HG03045 (cell line): ENCODE data around the gene CCDC88C.

Experiments used
- ATAC-seq: cut with Tn5 transposase; IDR thresholded peaks from one replicate; pipeline ENCODE4 v1.9.1; 2021; ENCODE audit warnings: mild to moderate bottlenecking, moderate library complexity; ENCODE audit not compliant: unreplicated experiment

CCDC88C gene

DNA sequence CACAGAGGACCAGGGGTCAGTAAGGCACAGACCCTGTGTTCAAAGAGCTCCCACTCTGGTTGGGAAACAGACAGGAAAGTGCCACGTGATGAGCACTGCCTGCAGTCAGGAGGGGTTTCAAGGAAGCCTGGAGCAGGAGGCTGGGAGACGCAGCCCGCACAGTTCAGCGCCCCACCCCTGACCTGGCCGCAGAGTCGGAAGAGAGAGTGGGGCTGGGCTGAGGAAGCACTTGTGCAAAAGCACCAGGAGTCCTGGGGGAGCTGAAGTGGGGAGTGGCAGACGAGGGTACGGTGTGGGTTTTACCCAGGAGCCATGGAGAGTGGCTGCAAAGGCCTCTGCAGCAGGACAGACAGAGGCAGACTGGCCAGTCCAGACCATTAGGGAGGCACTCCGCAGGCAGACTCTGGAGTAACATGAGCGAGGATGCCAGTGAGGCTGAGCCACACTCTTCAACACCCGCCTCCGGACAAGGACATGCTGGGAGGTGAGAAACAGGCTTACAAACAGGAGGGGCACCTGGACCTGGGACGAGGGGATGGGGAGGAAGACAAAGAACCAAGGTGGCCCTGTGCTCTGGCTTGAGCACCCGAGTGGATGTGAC is 87.4 kb downstream of the CCDC88C start:
- ATAC-seq = no peak

DNA sequence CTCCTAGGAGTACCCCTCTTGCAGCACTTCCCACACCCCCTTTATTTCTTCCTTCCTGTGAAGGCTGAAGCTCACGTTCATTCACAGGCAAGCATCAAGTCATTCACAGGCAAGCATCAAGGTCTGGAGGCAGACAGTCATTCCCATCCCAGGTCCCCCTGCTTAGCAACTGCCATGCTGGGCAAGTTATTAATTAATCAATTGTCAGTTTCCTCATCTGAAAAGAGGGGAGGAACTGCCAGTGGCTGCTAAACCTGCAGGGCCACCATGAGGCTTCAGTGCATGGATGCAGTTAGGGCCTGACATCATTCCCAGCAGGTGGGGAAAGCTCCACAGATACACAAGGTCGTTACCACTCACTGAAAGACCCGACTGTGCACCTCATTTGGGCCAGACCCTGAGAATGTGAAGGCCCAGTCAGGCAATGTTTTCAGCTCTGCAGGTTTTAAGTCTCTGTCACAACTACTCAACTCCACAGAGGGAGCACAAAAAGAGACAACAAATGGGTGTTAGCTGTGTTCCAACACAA is 88.1 kb downstream of the CCDC88C start:
- no peak for ATAC-seq

DNA sequence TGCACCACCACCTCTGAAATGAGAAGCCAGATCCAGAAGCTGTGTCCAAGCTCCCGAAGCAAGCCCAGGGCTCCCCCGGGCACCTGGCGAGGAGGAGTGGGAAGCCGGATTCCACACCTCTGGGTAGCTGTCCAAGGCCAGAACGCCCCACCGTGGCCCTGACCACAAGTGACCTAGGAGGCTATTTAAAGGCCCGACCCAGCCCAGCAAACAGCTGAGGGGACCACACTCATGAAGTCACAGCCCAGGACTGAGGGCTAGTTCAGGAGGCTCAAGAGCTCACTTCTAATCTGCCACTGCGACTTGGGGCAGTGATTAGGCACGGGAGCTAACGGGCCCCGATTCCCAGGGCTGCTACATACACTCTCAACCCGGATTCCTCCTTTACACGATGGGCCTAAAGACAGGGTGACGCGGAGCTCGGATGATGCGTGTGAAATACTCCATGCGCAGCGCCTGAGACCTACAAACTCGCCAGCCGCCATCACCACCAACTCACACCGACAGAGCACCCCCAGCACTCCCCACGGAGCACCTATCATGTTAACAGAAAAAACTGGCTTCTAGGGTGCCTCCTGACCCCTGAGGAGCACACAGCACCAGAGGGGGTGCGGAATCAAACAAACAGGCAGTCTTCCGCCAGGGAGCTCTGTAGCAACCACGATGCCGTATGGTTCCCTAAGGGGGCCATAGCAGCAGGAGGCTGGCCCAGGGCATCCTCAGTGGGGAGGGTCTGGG is 89.1 kb downstream of the CCDC88C start:
- ATAC-seq = no peak

DNA sequence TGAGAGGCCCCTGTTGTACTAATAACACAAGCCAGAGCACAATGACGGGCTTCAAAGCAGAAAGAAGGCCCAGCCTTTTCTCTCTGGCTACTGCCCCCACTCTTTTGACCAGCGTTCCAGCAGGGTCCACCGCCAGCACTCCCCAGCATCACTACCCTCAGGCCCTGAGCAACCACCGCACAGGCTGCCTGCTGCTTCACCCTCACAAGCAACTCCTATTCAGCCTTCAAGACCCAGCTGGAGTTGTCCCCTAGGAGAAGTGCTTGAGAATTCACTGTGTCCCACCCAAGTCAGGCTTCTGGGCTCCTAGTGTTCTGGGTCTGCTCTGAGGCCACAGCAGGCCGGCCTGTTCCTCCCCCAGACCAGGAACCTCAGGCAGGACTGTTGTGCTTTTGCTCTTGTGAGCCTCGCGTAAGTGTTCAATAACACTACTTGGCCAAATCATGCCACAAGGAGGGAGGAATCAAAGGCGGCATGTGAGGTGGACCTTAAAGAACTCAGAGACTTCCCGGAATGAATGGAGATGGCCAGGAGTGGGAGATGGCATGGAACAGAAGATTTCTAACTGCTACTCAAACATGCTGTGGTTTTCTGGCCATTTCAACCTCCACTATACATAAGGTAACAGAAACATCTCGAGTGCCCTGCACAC is 89.8 kb downstream of the CCDC88C start:
- ATAC-seq = no peak

DNA sequence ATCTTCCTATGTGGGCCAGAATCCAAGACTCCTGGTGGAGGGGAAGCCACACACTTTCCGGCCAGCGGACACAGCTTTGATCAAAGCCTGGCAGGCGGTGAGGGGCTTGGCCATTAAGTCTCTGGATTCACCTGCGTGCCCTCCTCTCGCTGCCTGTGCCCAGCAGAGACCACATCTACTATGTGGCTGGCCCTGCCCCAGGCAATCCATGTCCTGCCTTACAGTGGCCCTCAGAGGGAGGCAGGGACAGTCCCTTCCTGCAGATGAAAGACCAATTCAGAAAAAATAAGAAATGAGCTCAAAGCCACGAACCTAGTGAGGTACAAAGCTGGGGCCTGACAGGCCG is 90.4 kb downstream of the CCDC88C start:
- no peak for ATAC-seq

GRCh38 chr14:91326514-91327249 is 90.9 kb downstream of the CCDC88C start:
- ATAC-seq = no peak

DNA sequence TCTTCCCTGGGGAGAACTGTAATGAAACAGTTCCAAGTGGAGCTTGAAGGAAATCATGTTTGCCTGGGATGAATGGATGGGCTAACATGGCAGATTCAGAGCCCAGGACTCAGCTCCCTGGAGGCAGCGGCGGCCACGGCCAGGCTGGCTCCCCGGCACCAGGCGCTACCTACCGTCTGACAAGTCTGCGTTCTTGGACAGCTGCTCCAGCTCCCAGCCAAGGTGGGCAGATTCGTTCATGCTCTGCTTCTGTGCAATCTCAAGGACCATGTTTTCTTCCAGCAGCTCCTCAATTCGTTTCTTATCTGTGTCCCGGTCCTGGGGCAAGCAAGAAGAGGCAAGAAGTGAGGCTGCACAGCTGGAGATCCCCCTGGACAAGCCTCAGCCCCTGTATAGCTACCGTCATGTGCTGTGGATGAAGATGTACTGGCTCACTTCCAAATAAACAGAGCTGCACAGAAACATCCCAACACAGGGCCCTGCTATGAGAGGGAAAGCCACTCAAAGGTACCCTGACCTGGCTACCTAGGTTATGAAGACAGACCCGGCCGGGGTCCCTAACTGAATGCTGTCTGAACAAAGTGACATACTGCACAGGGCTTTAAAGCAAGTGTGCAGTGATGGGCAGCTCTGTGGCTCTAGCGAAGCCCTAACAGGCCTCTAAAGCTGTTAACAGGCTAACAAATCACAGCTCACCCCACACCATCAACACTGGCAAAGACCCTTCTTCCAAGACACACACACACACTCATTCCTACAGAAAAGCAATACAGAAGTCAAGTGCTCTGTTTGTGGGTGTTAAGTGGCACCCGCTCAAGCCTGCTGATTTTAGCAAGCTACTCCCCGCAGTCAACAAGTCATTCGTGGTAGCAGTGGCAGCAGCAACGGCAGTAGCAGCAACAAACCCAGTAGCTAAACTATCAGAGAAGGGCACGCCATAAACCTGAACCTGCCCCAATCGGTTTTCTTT is 92.7 kb downstream of the CCDC88C start:
- no peak for ATAC-seq

DNA sequence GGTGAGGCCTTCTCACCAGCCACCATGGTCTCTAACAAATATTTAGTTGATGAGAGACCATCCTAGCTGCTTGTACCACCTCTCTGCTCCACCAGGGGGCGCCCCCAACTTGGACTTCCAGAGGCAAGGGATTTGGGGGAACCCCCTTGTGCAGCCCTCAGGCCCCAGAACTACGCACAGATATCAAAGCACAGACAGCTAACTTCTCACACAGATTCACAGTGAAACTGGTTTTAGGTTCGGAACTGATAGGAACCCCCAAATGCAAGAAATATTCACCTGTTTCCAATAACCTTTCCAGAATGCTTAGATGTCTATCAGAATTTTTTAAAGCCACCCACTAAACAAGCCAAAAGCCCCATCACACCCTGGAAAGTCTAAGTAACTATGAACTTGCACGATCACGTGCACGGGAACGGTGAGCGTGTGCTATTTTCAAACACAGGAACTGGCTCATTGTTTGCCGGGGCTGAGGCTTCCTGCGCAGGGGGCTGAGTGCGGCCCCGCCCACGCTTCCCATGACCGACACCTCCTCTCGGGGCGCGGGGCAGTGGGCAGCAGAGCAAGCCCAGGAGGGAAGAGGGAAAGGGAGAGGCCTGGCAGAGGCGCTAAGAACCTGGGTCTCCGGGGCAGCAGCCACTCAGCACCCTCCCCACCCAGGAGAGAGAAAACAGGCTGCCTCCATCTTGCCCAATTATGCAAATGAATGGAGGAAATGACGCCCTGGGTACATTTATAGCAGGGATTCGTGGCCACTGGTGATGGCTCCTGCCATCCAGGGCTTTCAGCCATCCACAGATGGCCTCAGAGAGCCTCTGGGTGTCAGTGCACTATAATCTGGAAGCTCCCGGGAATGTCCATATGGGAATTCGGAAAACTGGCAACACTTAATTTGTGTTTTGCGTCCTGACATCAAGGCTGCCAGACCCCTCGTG is 93.7 kb downstream of the CCDC88C start:
- peak; percentile 73 for ATAC-seq

DNA sequence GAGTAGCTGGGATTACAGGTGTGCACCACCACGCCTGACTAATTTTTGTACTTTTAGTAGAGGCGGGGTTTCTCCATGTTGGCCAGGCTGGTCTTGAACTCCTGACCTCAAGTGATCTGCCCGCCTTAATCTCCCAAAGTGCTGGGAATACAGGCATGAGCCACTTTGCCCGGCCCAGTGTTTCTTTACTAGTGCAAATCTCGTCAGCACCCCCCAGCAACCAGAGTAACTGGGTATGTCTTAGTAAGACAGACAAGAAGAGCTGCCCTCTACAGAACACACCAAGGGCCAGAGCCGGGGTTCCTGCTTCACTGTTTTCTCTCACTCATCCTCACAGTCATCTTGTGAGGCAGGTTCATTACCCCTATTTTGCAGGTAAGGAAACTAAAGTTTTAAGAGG is 94.6 kb downstream of the CCDC88C start:
- ATAC-seq = no peak

DNA sequence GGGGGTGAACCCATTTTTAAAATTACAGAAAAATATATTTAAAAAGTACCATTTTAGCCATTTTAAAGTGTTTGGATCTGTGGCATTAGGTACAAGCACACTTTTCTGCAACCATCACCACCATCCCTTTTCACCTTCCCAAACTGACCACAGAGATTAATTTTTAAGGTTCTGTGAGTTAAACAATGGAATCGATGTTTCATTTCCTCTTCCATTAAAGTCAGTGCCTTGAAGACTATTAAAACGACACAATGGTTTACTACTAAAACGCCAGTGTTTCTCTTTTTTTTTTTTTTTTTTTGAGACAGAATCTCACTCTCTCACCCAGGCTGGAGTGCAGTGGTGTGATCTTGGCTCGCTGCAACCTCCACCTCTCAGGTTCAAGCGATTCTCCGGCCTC is 95.0 kb downstream of the CCDC88C start:
- ATAC-seq = no peak

- no peak for ATAC-seq
Measured at GRCh38 chr14:91321131-91321530, 96.5 kb downstream of the CCDC88C start.

DNA sequence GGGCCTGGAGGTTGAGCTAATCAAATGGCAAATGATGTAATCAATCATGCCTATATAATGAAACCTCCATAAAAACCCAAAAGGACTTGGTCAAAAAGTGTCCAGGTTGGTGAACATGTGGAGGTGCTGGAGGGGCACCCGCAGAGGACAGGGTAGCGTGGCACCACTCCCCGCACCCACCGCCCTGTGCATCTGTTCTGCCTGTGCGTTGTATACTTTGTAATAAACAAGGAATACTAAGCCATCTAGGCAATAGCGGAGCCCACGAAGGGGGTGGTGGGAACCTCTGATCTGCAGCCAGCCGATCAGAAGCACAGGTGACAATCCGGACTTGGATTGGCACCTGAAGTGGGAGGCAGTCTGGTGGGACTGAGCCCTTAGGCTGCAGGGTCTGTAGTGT is 97.4 kb downstream of the CCDC88C start:
- no peak for ATAC-seq

- ATAC-seq = no peak
Measured at GRCh38 chr14:91318911-91319310, 98.7 kb downstream of the CCDC88C start.

DNA sequence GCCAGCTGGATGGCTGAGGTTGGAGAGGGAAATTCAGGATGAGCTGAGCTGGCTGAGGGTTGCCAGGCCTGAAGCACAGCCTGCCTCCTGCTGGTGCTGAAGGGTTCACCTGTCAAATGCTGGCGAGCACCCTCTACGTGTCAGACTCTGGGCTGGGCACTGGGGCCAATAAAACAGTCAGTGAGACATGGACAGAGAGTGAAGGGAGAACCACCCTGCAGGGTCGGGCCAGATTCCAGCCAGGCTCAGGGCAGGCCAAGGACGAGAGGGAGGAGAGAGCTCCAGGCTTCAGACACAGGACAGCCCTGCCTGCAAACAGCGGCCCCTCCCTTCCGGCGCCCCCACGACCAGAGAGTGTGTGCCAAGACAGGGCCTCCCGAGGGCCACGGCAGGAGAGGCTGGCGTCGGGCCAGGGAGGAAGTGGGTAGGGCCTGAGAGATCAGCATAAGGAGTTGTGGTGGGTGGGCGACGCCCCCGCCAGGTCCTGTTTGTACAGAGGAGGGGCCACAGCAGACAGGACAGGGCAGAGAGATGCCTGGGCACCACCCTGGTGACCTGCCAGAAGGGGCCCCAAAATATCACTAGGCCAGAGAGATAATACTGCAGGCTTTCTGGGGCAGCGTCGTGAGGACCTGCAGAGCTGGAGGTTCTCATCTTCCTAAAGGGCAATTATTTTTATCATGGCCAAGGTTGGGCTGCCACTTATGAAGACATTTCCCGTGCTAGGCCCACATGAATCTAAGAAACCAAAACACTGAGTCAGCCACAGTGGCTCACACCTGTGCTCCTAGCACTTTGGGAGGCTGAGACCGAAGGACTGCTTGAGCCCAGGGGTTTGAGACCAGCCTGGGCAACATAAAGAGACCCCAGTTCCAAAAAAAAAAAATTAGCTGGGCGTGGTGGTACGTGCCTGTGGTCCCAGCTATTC is 100.0 kb downstream of the CCDC88C start:
- ATAC-seq = no peak

DNA sequence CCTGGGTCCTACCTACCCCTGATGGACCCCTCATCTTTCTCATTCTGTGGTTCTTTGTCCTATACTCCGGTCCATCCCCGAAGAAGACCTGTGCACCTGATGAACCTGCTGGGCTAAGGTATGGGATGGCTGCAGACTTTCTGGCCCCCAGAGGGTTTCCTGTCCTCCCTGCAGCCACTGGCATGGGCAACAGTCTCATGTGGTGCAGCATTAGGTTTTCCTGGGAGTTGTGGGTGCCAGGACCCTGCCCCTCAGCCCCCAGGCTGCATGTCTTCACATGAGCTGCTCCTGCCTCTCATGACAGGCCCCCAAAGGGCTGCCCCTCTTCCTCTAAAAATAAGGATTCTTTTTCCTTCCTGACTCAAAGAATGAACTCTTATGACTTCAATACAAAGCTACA is 100.9 kb downstream of the CCDC88C start:
- ATAC-seq = no peak

DNA sequence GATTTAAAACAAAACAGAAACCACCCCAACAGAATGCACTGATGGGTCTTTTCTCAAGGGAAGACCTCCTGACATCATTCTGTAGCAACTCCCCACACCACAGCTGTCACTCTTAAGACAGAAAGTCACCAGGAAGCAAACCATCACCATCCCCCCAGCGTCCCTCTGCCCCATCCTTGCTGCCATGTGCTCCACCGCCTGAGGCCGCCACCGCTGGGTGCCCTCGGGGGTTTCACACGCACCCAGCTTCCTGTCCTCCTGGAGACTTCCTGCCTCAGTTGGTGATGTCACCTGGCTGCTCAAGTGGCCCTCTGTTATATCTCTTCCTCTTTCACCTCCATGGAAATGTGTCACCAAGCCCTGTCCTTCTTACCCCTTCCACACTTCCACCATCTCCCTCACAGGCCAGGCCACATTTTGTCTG is 101.8 kb downstream of the CCDC88C start:
- peak; percentile 79 for ATAC-seq

DNA sequence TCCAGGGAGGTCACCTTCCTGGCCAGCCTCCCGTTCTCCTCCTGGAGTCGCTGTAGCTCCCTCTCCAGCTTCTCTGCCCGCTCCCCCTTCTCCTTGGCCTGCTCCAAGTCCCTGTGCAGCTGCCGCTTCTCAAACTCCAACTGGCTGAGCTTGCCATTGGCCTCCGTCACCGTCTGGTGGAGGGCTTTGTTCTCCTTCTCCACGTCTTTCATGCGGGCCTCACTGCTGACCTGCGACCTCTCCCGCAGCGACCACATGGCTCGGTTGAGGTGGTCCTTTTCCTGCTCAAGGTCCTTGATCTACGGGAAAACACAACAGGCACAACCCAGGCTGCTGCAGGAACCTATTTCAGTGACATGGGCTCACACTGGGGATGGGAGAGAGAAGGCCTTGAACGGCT is 103.8 kb downstream of the CCDC88C start:
- ATAC-seq = no peak
